Sigmoid colon (tissue), 7 donors: ENCODE results near the gene PTGR3. TPM values are rescaled to one million over a fixed set of nuclear protein-coding genes. Genes with fewer than 3 reads are reported as not detected.

Experiments
- DNase-seq: peaks from one replicate; pipeline ENCODE4 v3.0.0-alpha.2; 2019
- H3K27ac ChIP-seq, 4 donors: fragments of 200-600 bp; sonication (generic); one replicate each; pipeline ENCODE4 v1.5.1; 2016 to 2019; ENCODE audit warnings: mild to moderate bottlenecking in 1 of 4
- H3K27me3 ChIP-seq, 3 donors: fragments of 200-600 bp; sonication (generic); one replicate each; pipeline ENCODE4 v1.5.1; 2019; ENCODE audit warnings: mild to moderate bottlenecking in 1 of 3
- H3K36me3 ChIP-seq, 4 donors: fragments of 200-600 bp; sonication (generic); one replicate each; pipeline ENCODE4 v1.5.1; 2016 to 2019
- H3K4me1 ChIP-seq, 4 donors: fragments of 200-600 bp; sonication (generic); one replicate each; pipeline ENCODE4 v1.5.1; 2017 to 2019
- H3K4me3 ChIP-seq, 4 donors: fragments of 200-600 bp; sonication (generic); one replicate each; pipeline ENCODE4 v1.5.1; 2017 to 2019; ENCODE audit warnings: mild to moderate bottlenecking in 2 of 4, moderate library complexity in 1 of 4
- H3K9me3 ChIP-seq, 4 donors: fragments of 200-600 bp in 3 of 4; sonication (generic) in 3 of 4; one replicate each; pipeline versions ENCODE4 v1.5.1 to v1.6.1; 2013 to 2019
- CTCF ChIP-seq, 4 experiments: fragments of 450-650 bp in 3 of 4; fragments of 200-600 bp in 1 of 4; IDR thresholded peaks; one replicate each; pipeline ENCODE4 v1.5.1; 2016 to 2019; ENCODE audit warnings: antibody characterized with exemption in 4 of 4, mild to moderate bottlenecking in 3 of 4, moderate library complexity in 2 of 4
- EP300 ChIP-seq, 4 donors: sonication (generic); formaldehyde crosslinking; IDR thresholded peaks; one replicate each; pipeline ENCODE4 v1.6.1; 2017; ENCODE audit warnings: antibody characterized with exemption in 4 of 4
- POLR2A ChIP-seq, 2 donors: fragments of 450-650 bp; IDR thresholded peaks; one replicate each; pipeline ENCODE4 v1.6.1; 2016; ENCODE audit warnings: antibody characterized with exemption in 2 of 2, mild to moderate bottlenecking in 2 of 2, moderate library complexity in 2 of 2
- POLR2AphosphoS5 ChIP-seq, 4 donors: sonication (generic); formaldehyde crosslinking; IDR thresholded peaks; one replicate each; pipeline ENCODE4 v1.6.1; 2017; ENCODE audit warnings: antibody characterized with exemption in 4 of 4
- WGBS, 2 donors: extraction: QIAGEN DNeasy Blood & Tissue Kit; methylation state at CpG; one replicate each; pipeline ENCODE4 v1.1.7; 2013; 5-methylcytosine and 5-hydroxymethylcytosine counted together
- intact Hi-C: fragments of 100-400 bp; cut with DNase I; formaldehyde crosslinking; loops from one replicate; pipeline ENCODE4 v1.15.1; 2023
- polyA plus RNA-seq, 3 donors: library from polyadenylated mRNA; stranded (reverse); fragments of 200-250 nt; gene quantifications; one replicate each; pipeline ENCODE4 v1.2.3, GENCODE V29; 2013
- total RNA-seq, 4 donors: library from RNA; depleted of rRNA; stranded (reverse); fragments of >200 nt; gene quantifications; one replicate each; pipeline ENCODE4 v1.1.0, GENCODE V29; 2016
- donor health status: healthy with polysubstance abuse.
- donor health status: Bipolar disorder and iron deficiency.
- donor health status: healthy.

Gene PTGR3
- total and polyA plus RNA-seq, 7 donors, result 22.7 to 33.8 (median 25.7) TPM

- Histone ChIP-seq H3K27me3 (no peaks in the 10 kb centered on the region), H3K4me1 (peaks cover 0 to 100% (median 68%) of the 10 kb centered on the region in 4 donors), H3K4me3 (no peak overlapping the region), H3K27ac (peak overlapping the region; percentile 14 to 96 (median 80)), H3K36me3 (no peaks in the 10 kb centered on the region), H3K9me3 (no peaks in the 10 kb centered on the region)
- intact Hi-C loops, result no loop called here
- no peak for DNase-seq
- 21 to 70% methylated on average over 12 of the region's 12 CpGs for WGBS, 2 donors
- no peak for TF ChIP-seq POLR2A (IDR thresholded peaks at IDR 0.05)
- TF ChIP-seq CTCF (IDR thresholded peaks at IDR 0.05), result no peak
- no peak for TF ChIP-seq EP300 (IDR thresholded peaks at IDR 0.05)
- TF ChIP-seq POLR2AphosphoS5 (IDR thresholded peaks at IDR 0.05), result no peak
Observed at GRCh38 chr18:75218065-75218923, 9.4 kb upstream of the PTGR3 start.

GRCh38 chr18:75216911-75217689, 8.2 kb upstream of the PTGR3 start:
- intact Hi-C loops, result no loop called here
- Histone ChIP-seq H3K27ac (peak overlapping the region; percentile 15 to 96 (median 78)), H3K4me1 (peaks cover 0 to 100% (median 63%) of the 10 kb centered on the region in 4 donors), H3K36me3 (no peaks in the 10 kb centered on the region), H3K27me3 (no peaks in the 10 kb centered on the region), H3K9me3 (no peaks in the 10 kb centered on the region), H3K4me3 (no peak overlapping the region)
- DNase-seq, result no peak
- TF ChIP-seq POLR2A (IDR thresholded peaks at IDR 0.05) (no peak), CTCF (IDR thresholded peaks at IDR 0.05) (no peak), POLR2AphosphoS5 (IDR thresholded peaks at IDR 0.05) (no peak), EP300 (IDR thresholded peaks at IDR 0.05) (no peak)
- WGBS, 2 donors, result 58 to 81% methylated on average over 10 of the region's 10 CpGs

GRCh38 chr18:75216212-75216910, 7.4 kb upstream of the PTGR3 start:
- H3K4me3 ChIP-seq, result no peak overlapping the region
- DNase-seq, result no peak
- WGBS, 2 donors, result 28 to 48% methylated on average over 7 of the region's 7 CpGs
- intact Hi-C loops, result no loop called here
- H3K27ac ChIP-seq, result peak overlapping the region; percentile 15 to 96 (median 92)
- H3K4me1 ChIP-seq, result peaks cover 0 to 94% (median 58%) of the 10 kb centered on the region in 4 donors
- H3K9me3 ChIP-seq, result no peaks in the 10 kb centered on the region
- no peaks in the 10 kb centered on the region for H3K27me3 ChIP-seq
- TF ChIP-seq EP300 (IDR thresholded peaks at IDR 0.05), result no peak
- no peak for TF ChIP-seq CTCF (IDR thresholded peaks at IDR 0.05)
- no peak for TF ChIP-seq POLR2AphosphoS5 (IDR thresholded peaks at IDR 0.05)
- TF ChIP-seq POLR2A (IDR thresholded peaks at IDR 0.05), result no peak
- H3K36me3 ChIP-seq, result no peaks in the 10 kb centered on the region

- 56 to 83% methylated on average over 4 of the region's 4 CpGs for WGBS, 2 donors
- H3K4me3 ChIP-seq, result no peak overlapping the region
- DNase-seq, result no peak
- intact Hi-C loops, result no loop called here
- peak overlapping the region; percentile 15 to 96 (median 92) for H3K27ac ChIP-seq
- H3K9me3 ChIP-seq, result no peaks in the 10 kb centered on the region
- H3K36me3 ChIP-seq, result no peaks in the 10 kb centered on the region
- TF ChIP-seq POLR2AphosphoS5 (IDR thresholded peaks at IDR 0.05), result no peak
- H3K4me1 ChIP-seq, result peaks cover 0 to 87% (median 51%) of the 10 kb centered on the region in 4 donors
- H3K27me3 ChIP-seq, result no peaks in the 10 kb centered on the region
Observed at GRCh38 chr18:75215663-75216062, 6.7 kb upstream of the PTGR3 start.
